HepG2 (cell line): ENCODE data around the gene CCL22. TPM values are rescaled to one million over a fixed set of nuclear protein-coding genes. Genes with fewer than 3 reads are reported as not detected.

Source experiments
- ATAC-seq: fragments of 200-7000 bp; cut with Tn5 transposase; 3 replicates; pipeline ENCODE4 v1.9.1; 2020; ENCODE audit warnings: mild to moderate bottlenecking, moderate library complexity
- BruUV-seq: library from RNA; stranded (reverse); fragments of 400-500 nt; replicated peaks from 2 replicates; lab custom pipeline; 2021; lab: Mats Ljungman, UMichigan
- CTCF ChIA-PET: fragments of 300-600 bp; formaldehyde crosslinking; extraction: SDS; loops from one replicate; lab custom pipeline; 2021; ENCODE audit warnings: low total read pairs, inconsistent platforms, low intra/inter-chr PET ratio; lab: Yijun Ruan, JAX
- POLR2A ChIA-PET: fragments of 350-600 bp; sonication (Branson Sonifier 250); formaldehyde crosslinking; loops from one replicate; lab custom pipeline; 2020; ENCODE audit warnings: antibody characterized with exemption, inconsistent platforms; lab: Yijun Ruan, JAX
- DNase-seq: peaks from one replicate; pipeline ENCODE4 v3.0.0-alpha.2; 2015; ENCODE audit warnings: low spot score
- FAIRE-seq: peaks from 3 replicates; lab custom pipeline; 2011; peaks lifted over from hg19 to GRCh38; lab: Jason Lieb, UNC
- H2AFZ ChIP-seq: one replicate; pipeline ENCODE4 v1.6.1; 2011; ENCODE audit warnings: low read length, inconsistent platforms
- H3K27ac ChIP-seq: fragments of 300-600 bp; 3 replicates; pipeline ENCODE4 v1.8.0; 2011; ENCODE audit warnings: mixed run types, mild to moderate bottlenecking, mixed read lengths, low read length, inconsistent platforms; ENCODE audit not compliant: insufficient read depth; ENCODE audit errors: extremely low read length
- H3K27me3 ChIP-seq, 2 experiments: fragments of 200-600 bp in 1 of 2; 2 replicates in 1 of 2; 3 replicates in 1 of 2; pipeline versions ENCODE4 v1.6.0 to v1.8.0; 2011; ENCODE audit warnings: low read length in 2 of 2, mild to moderate bottlenecking in 2 of 2, moderate library complexity in 2 of 2, inconsistent platforms in 1 of 2; ENCODE audit not compliant: insufficient read depth in 2 of 2, control insufficient read depth in 1 of 2
- H3K36me3 ChIP-seq, 2 experiments: fragments of 200-600 bp in 1 of 2; replicated peaks in 1 of 2; 2 replicates in 1 of 2; 3 replicates in 1 of 2; pipeline versions ENCODE4 v1.5.1 to v1.8.0; 2011; ENCODE audit warnings: low read length in 2 of 2, inconsistent platforms in 1 of 2; ENCODE audit not compliant: insufficient read depth in 2 of 2, control insufficient read depth in 1 of 2
- H3K4me1 ChIP-seq: 2 replicates; pipeline ENCODE4 v1.5.1; 2012; ENCODE audit warnings: low read length, inconsistent platforms; ENCODE audit not compliant: insufficient read depth
- H3K4me2 ChIP-seq: 2 replicates; pipeline ENCODE4 v1.6.0; 2011; ENCODE audit warnings: low read depth, low read length, inconsistent platforms
- H3K4me3 ChIP-seq, 3 experiments: fragments of 200-600 bp in 1 of 3; sonication (generic), shearing (Covaris generic) in 1 of 3; replicated peaks in 1 of 3; 2 replicates each; pipeline ENCODE4 v1.5.1; 2011 to 2016; ENCODE audit warnings: low read length in 3 of 3, inconsistent platforms in 2 of 3, low read depth in 2 of 3, mild to moderate bottlenecking in 2 of 3, control low read depth in 1 of 3, mixed read lengths in 1 of 3; ENCODE audit not compliant: insufficient read depth in 1 of 3
- H3K79me2 ChIP-seq: one replicate; pipeline ENCODE4 v1.6.1; 2011; ENCODE audit warnings: low read length, inconsistent platforms; ENCODE audit not compliant: insufficient read depth
- H3K9ac ChIP-seq: 2 replicates; pipeline ENCODE4 v1.6.0; 2011; ENCODE audit warnings: mild to moderate bottlenecking, low read depth, low read length, inconsistent platforms; ENCODE audit not compliant: insufficient read depth
- H3K9me3 ChIP-seq: 2 replicates; pipeline ENCODE4 v1.5.1; 2012; ENCODE audit warnings: mild to moderate bottlenecking, low read length
- H4K20me1 ChIP-seq: 2 replicates; pipeline ENCODE4 v1.6.0; 2011; ENCODE audit warnings: inconsistent platforms, mild to moderate bottlenecking, low read length, moderate library complexity; ENCODE audit not compliant: insufficient read depth
- CERS6 ChIP-seq: sonication (generic); formaldehyde crosslinking; IDR thresholded peaks from 2 replicates; pipeline ENCODE4 v1.5.0; 2020; ENCODE audit warnings: missing genetic modification reagents
- FOSL2 ChIP-seq: sonication (generic); formaldehyde crosslinking; IDR thresholded peaks from 2 replicates; pipeline ENCODE4 v1.4.0; 2020; ENCODE audit warnings: missing genetic modification reagents
- MAFK ChIP-seq, 2 experiments: IDR thresholded peaks in 1 of 2; conservative IDR thresholded peaks in 1 of 2; 2 replicates each; pipeline ENCODE4 v1.6.1; 2011; ENCODE audit warnings: improper control_type of control experiment in 2 of 2, low read length in 2 of 2
- MLXIP ChIP-seq: sonication (generic); formaldehyde crosslinking; IDR thresholded peaks from 2 replicates; pipeline ENCODE4 v1.9.0; 2021; ENCODE audit warnings: missing genetic modification reagents, borderline replicate concordance
- NCOR1 ChIP-seq: fragments of 200-600 bp; sonication (generic); IDR thresholded peaks from 2 replicates; pipeline ENCODE4 v1.7.0; 2017; ENCODE audit warnings: antibody characterized with exemption, low read length, borderline replicate concordance
- NFAT5 ChIP-seq: sonication (generic); formaldehyde crosslinking; IDR thresholded peaks from 2 replicates; pipeline ENCODE4 v1.4.0; 2020; ENCODE audit warnings: missing genetic modification reagents
- RXRA ChIP-seq: sonication (generic); formaldehyde crosslinking; IDR thresholded peaks from 2 replicates; pipeline ENCODE4 v1.5.1; 2020; ENCODE audit warnings: missing genetic modification reagents
- ZBTB43 ChIP-seq: sonication (generic); formaldehyde crosslinking; conservative IDR thresholded peaks from 2 replicates; pipeline ENCODE4 v1.4.0; 2020; ENCODE audit warnings: missing genetic modification reagents
- WGBS: methylation state at CpG from one replicate; pipeline ENCODE4 v1.1.6; 2017; ENCODE audit warnings: low lambda C conversion rate; 5-methylcytosine and 5-hydroxymethylcytosine counted together
- in situ Hi-C: cut with HindIII; loops from 2 replicates; pipeline ENCODE4 v1.10.0; 2017; ENCODE audit warnings: low pct_unique_long_range_greater_than_20kb; ENCODE audit not compliant: extremely low pct_ligation_motif_present
- intact Hi-C: fragments of 100-400 bp; cut with micrococcal nuclease; formaldehyde crosslinking; loops from one replicate; pipeline ENCODE4 v1.10.0; 2022; ENCODE audit not compliant: unreplicated experiment
- polyA plus RNA-seq, 8 experiments: library from polyadenylated mRNA; depleted of rRNA in 3 of 8; stranded (reverse) in 7 of 8; unstranded in 1 of 8; fragments of >200 nt; fragmentation: Illumina TruSeq in 4 of 8; extraction: Trizol in 4 of 8; gene quantifications; 2 replicates each; pipeline versions ENCODE4 v1.2.1 to v1.2.3, GENCODE V29; 2011 to 2016; ENCODE audit warnings: low read depth in 4 of 8, missing spikeins in 1 of 8, mixed read lengths in 1 of 8; ENCODE audit not compliant: insufficient read depth in 1 of 8
- total RNA-seq, 5 experiments: library from RNA; depleted of rRNA; stranded (reverse); fragments of >200 nt; fragmentation: Illumina TruSeq; extraction: Trizol; gene quantifications; 2 replicates each; pipeline ENCODE4 v1.2.3, GENCODE V29; 2016; ENCODE audit warnings: low read depth in 1 of 5
- TF ChIP-seq, protein P1 (sequence below): sonication (generic); formaldehyde crosslinking; IDR thresholded peaks from 2 replicates; pipeline ENCODE4 v1.5.0; 2020; ENCODE audit warnings: missing genetic modification reagents

CCL22 gene
- total and polyA plus RNA-seq, 2 of the 13 experiments (the other 11 are each of a cell fraction or from before 2014, with no cell fraction given) = not detected

DNA sequence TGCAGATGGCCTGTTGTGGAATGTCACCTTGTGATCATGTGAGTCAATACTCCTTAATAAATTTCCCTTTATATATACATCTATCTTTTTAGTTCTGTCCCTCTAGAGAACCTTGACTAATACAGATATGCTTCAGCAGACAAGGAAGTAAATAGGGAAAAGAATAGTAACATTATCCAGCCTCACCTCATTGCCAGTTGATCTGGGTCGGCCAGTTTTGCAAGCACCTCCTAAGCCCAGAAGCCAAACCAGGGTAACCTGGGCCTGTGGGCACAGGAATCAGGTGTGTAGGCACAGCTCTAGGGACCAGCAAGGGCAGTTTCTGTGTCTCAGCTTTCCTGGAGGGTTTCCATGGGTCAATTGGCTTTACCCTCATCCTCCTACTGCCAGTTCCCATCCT, 34.1 kb downstream of the CCL22 start:
- Histone ChIP-seq H3K27me3 (peaks cover 4 to 12% of the 10 kb centered on the region in 2 experiments; a peak in 4 of 5 replicates), H3K9me3 (no peaks in the 10 kb centered on the region), H3K9ac (no peak overlapping the region), H3K4me1 (peaks cover 16% of the 10 kb centered on the region; the same call in 1 of the 2 replicates), H3K36me3 (no peaks in the 10 kb centered on the region), H3K27ac (no peak overlapping the region), H2AFZ (no peak overlapping the region), H3K4me2 (no peak overlapping the region), H4K20me1 (no peaks in the 10 kb centered on the region), H3K79me2 (no peaks in the 10 kb centered on the region), H3K4me3 (no peak overlapping the region)
- in situ Hi-C loops = no loop called here
- ChIA-PET CTCF (no interaction called here), POLR2A (interaction anchor here (3.0 kb wide), 1 partner anchor 20 kb away, joined by 9 read pairs; the partner anchor contains the start of gene CX3CL1)
- WGBS = 0% methylated on average over 1 of the region's 1 CpG
- intact Hi-C loops = no loop called here
- FAIRE-seq = no peak
- no peak for ATAC-seq
- no peak for DNase-seq
- no TSS peak for BruUV-seq
- TF ChIP-seq NFAT5 (CRISPR knock-in tag) = no peak
- no peak for TF ChIP-seq CERS6 (CRISPR knock-in tag)
- TF ChIP-seq RXRA (CRISPR knock-in tag) = no peak
- no peak for TF ChIP-seq FOSL2 (CRISPR knock-in tag)
- no peak for TF ChIP-seq ZBTB43
- TF ChIP-seq MAFK (conservative IDR thresholded peaks at IDR 0.05 in 1 of 2, IDR thresholded peaks at IDR 0.05 in 1 of 2; ENCODE audit: low read length in 2 of 2) = no peak
- TF ChIP-seq, protein P1, sequence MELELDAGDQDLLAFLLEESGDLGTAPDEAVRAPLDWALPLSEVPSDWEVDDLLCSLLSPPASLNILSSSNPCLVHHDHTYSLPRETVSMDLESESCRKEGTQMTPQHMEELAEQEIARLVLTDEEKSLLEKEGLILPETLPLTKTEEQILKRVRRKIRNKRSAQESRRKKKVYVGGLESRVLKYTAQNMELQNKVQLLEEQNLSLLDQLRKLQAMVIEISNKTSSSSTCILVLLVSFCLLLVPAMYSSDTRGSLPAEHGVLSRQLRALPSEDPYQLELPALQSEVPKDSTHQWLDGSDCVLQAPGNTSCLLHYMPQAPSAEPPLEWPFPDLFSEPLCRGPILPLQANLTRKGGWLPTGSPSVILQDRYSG = no peak
- TF ChIP-seq NCOR1 = no peak
- no peak for TF ChIP-seq MLXIP (CRISPR knock-in tag)
